ENCODE results near the gene GTSF1L.

The GTSF1L gene

GRCh38 chr20:43715511-43715910 is 11.3 kb downstream of the GTSF1L start:
- DNase-seq, result no peak

DNA sequence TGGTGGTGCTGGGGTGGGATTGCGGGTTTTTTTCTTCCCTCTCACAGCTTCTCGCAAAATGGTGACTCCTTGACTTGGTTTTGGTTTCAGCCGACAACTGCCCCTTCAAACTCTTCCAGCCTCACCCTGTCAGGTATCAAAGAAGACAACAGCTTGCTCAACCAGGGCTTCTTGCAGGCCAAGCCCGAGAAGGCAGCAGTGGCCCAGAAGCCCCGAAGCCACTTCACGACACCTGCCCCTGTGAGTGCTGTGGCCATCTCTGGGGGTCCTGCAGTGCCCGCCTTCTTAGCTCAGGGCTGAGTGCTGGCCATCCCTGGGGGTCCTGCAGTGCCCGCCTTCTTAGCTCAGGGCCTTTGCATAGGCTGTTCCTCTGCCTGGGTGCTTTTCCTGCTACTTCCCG is 11.8 kb downstream of the GTSF1L start:
- no peak for DNase-seq

GRCh38 chr20:43711098-43711654 is 15.6 kb downstream of the GTSF1L start:
- no peak for DNase-seq

GRCh38 chr20:43710370-43711044 is 16.3 kb downstream of the GTSF1L start:
- no peak for DNase-seq

GRCh38 chr20:43702502-43702901 is 24.3 kb downstream of the GTSF1L start:
- no peak for DNase-seq

DNA sequence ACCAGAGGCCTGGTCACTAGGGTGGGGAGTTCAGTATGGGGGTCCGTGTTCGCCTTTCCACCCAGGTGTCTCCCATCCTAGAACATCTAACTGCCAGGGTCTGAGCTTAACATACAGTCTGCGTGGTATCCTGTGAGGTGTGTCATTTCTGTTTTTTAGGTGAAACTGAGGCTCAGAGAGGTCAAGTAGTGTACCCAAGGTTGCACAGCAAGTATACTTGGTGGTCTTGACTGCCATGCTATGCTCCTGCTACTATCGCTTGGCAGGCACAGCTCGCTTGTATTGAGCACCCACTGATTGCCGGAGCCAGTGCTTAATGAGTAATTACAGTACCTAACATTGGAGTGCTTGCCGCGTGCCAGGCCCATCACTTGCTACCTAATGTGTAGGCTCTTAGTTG is 26.2 kb downstream of the GTSF1L start:
- no peak for DNase-seq

DNA sequence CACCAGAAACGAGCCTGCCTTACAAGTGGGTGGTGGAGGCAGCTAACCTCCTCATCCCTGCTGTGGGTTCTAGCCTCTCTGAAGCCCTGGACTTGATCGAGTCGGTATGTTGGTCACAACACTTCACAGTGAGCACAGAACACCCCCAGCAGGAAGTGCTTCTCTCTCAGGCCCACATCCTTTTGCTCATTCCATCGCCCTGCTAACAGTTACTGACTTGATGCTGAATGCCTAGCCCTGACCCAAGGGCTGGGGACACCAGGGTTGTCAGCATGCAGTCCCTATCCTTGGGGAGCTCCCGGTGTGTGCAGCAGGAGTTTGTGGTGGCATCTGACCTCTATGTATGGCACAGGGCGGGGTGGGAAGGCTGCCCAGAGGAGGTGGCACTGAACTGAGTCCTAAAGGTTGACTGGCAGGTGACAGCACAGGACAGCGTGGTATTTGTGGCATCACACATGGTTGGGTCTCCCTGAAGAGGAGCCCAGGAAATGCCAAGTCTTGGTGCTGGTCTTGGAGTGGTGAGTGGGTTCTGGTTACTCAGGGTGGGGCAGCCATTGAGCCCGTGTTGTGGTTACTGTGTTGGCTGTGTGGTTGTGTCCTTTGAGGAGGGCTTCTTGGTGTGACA is 26.7 kb downstream of the GTSF1L start:
- DNase-seq, result no peak

- no peak for DNase-seq
Observed at GRCh38 chr20:43695571-43695970, 31.2 kb downstream of the GTSF1L start.

GRCh38 chr20:43694763-43695162 is 32.0 kb downstream of the GTSF1L start:
- DNase-seq, result no peak

GRCh38 chr20:43691928-43692524 is 34.8 kb downstream of the GTSF1L start:
- no peak for DNase-seq

GRCh38 chr20:43690943-43691598 is 35.7 kb downstream of the GTSF1L start:
- no peak for DNase-seq

DNA sequence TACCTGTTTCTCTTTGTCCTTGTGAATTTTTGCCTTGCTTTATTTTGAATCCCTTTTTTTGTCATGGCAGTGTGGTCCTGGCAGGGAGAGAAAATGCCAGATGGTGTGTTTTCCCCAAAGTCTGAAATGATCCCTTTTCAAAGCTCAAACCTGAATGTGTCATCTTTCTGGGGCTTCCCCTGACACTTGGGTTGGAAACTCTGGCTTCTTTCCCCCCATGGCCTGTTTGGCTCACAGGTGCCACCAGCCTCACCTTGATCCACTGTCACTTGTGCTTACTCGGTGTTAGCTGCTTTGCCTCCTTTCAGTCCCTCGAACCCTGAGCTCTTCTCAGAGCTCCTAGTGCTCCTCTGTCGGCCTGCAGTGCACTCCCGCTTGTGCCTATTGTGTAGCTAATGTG is 37.6 kb downstream of the GTSF1L start:
- DNase-seq, result no peak

- no peak for DNase-seq
Observed at GRCh38 chr20:43686820-43687219, 40.0 kb downstream of the GTSF1L start.

DNA sequence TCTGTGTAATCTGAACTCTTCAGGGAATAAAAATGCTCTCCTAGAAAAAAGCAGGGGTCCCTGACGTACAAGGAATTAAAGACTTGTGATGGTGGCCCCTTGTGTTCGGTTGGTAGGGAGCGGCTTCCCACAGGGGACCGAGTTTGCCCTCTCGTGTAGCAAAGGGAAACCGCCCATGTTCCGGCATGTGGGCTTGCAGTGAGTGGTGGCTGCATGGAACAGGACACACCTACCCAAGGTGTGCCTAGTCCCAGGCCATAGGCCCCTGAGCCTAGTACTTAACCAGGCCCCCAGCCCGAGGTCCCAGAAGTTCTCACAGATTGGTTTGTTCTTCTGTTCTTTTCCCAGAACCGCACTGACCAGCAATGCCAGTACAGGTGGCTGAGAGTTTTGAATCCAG is 44.4 kb downstream of the GTSF1L start:
- no peak for DNase-seq

DNA sequence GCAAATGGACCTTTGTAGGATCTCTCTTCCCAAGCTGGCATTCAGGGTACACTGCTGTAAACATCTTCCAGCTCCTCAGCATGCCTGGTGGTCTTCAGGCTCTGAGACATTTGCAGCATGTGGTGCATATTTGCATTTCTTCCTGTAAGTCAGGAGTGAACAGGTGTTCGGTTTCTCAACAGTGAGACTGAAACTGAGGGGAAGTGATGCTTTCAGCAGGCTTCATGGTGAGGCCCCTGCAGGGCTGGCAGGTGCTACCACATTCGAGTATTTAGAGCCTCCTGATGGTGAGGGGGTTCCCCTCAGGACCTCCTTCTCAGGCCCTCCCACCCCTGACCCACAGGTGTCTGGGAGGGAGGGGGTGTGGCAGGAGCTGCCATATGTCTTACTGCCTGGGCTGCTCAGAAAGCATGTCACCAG is 44.8 kb downstream of the GTSF1L start:
- no peak for DNase-seq

DNA sequence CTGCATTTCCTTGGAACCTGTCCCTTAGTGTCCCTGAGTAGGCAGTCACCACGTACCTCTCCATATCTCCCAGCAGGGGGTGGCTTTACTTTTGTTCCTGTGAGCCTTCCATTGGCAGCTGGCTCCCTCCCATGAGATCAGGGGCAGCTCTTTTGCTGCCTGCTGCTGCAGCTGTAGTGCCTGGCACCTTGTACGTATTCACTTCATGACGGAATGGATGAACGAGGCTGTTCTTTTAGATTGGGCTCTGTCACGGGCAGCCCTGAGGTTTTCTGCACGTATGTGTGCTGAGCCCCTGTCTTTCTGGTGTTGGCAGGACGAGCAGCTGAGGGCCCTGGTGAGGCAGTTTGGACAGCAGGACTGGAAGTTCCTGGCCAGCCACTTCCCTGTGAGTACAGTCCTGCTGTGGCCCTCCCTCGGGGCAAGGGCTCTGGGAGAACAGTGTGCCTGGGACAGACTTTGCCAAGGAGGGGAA is 45.3 kb downstream of the GTSF1L start:
- DNase-seq, result no peak

- no peak for DNase-seq
Observed at GRCh38 chr20:43680981-43681380, 45.8 kb downstream of the GTSF1L start.

GRCh38 chr20:43676368-43676767 is 50.4 kb downstream of the GTSF1L start:
- no peak for DNase-seq

Measured in NCI-H1105 (cell line).